Measurements from ENCODE around the gene IHH. TPM values are rescaled to one million over a fixed set of nuclear protein-coding genes. Genes with fewer than 3 reads are reported as not detected.

IHH gene
- total and polyA plus RNA-seq, 2 donors (not counting 1 experiment from before 2014, with no cell fraction given) = 0.15 to 0.22 TPM

DNA sequence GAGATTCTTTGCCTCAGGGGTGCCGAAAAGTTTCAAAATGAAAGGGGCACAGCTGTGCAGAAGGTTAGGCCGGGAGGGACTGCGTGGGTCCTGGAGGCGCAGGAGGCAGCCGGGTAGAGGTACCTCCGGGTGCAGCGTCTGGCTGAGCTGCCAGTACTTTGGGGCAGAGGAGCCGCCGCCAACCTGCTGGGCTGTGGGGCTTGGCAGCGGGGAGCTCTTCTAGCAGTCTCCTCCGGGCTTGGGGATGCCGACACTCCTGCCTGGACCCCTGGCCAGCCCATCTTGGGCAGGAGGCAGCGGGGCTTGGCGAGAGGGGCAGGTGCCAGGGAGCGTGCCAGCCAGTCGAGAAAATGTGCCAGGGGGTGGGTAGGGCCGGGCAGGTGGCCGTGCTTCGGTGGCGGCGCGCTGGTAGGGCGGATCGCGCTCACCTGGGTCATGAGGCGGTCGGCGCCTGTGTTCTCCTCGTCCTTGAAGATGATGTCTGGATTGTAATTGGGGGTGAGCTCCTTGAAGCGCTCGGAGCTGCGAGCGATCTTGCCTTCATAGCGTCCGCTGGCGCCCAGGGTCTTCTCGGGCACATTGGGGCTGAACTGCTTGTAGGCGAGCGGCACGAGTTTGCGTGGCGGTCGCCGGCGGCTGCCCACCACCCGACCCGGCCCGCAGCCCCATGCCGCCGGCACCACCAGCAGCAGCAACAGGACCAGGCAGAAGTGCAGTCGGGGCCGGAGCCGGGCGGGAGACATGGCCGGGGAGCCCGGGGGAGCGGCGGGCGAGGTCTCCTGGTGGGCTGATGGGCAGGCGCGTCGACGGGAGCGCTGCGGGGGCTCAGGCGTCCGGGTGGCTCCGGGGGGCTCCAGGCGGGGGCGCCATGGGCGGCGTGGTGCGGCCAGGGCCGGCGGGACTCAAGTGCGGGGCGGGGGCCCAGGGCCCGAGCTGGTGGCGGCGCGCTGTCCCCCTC is 717 bp downstream of the IHH start:
- Histone ChIP-seq H4K20me1 (ENCODE audit: control insufficient read depth, insufficient read depth, low read length, poor library complexity, severe bottlenecking) (no peaks in the 10 kb centered on the region), H3K4me3 (ENCODE audit: control extremely low read depth in 1 of 5, extremely low read depth in 1 of 5, insufficient read depth in 1 of 5, low read depth in 2 of 5, low read length in 4 of 5) (no peak overlapping the region), H3K27ac (ENCODE audit: low read length in 2 of 2) (no peak overlapping the region), H3K4me2 (replicated peaks; ENCODE audit: low read depth, low read length, poor library complexity, severe bottlenecking) (peak overlapping the region; percentile 54), H3K4me1 (ENCODE audit: control insufficient read depth in 2 of 2, insufficient read depth in 2 of 2, low read length in 2 of 2) (peaks cover 35 to 41% of the 10 kb centered on the region in 2 donors), H2AFZ (ENCODE audit: insufficient read depth, low read depth, low read length, poor library complexity, severe bottlenecking) (no peak overlapping the region), H3K9me3 (ENCODE audit: control extremely low read depth in 1 of 3, control insufficient read depth in 2 of 3, insufficient read depth in 1 of 3, low read length in 2 of 3) (no peaks in the 10 kb centered on the region), H3K27me3 (replicated peaks in 1 of 4; ENCODE audit: control extremely low read depth in 1 of 4, control insufficient read depth in 3 of 4, insufficient read depth in 4 of 4, low read length in 3 of 4) (peaks cover 0 to 67% (median 46%) of the 10 kb centered on the region in 4 experiments), H3K9ac (ENCODE audit: low read length) (no peak overlapping the region), H3K79me2 (ENCODE audit: control insufficient read depth, insufficient read depth, low read length) (no peaks in the 10 kb centered on the region), H3K36me3 (replicated peaks in 1 of 2; ENCODE audit: control extremely low read depth in 1 of 2, control insufficient read depth in 1 of 2, extremely low read depth in 1 of 2, insufficient read depth in 2 of 2, low read length in 1 of 2) (no peaks in the 10 kb centered on the region)
- Mint-ChIP-seq H3K4me3 (peak overlapping the region; percentile 55), H3K4me1 (peaks cover 24% of the 10 kb centered on the region), H3K27ac (peak overlapping the region; percentile 6), H3K27me3 (peaks cover 49% of the 10 kb centered on the region), H3K9me3 (ENCODE audit: insufficient read depth) (no peaks in the 10 kb centered on the region)
- 8% methylated on average over 81 of the region's 81 CpGs for WGBS (ENCODE audit: insufficient coverage)
- ATAC-seq (ENCODE audit: low read depth) (no peak), DNase-seq (peak; percentile 42)
- ChIA-PET POLR2A (interaction anchor here (0.5 kb wide), 1 partner anchor 152 kb away, joined by 5 read pairs; no protein-coding TSS in a partner anchor), CTCF (interaction anchor here (0.9 to 9.5 kb wide), 6 partner anchors 19 to 151 kb away, joined by 3 to 117 read pairs (median 4); partner anchors contain the start of gene CFAP65)
- intact Hi-C loops (cut with micrococcal nuclease) = loop anchor here (10.0 kb wide), 1 partner anchor 65 kb away; the partner anchor contains the start of gene CRYBA2
- TF ChIP-seq, protein P1, sequence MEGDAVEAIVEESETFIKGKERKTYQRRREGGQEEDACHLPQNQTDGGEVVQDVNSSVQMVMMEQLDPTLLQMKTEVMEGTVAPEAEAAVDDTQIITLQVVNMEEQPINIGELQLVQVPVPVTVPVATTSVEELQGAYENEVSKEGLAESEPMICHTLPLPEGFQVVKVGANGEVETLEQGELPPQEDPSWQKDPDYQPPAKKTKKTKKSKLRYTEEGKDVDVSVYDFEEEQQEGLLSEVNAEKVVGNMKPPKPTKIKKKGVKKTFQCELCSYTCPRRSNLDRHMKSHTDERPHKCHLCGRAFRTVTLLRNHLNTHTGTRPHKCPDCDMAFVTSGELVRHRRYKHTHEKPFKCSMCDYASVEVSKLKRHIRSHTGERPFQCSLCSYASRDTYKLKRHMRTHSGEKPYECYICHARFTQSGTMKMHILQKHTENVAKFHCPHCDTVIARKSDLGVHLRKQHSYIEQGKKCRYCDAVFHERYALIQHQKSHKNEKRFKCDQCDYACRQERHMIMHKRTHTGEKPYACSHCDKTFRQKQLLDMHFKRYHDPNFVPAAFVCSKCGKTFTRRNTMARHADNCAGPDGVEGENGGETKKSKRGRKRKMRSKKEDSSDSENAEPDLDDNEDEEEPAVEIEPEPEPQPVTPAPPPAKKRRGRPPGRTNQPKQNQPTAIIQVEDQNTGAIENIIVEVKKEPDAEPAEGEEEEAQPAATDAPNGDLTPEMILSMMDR (IDR thresholded peaks at IDR 0.05) = no peak
- TF ChIP-seq EZH2 (IDR thresholded peaks at IDR 0.05; ENCODE audit: borderline replicate concordance, insufficient read depth, low read depth, low read length, poor library complexity, severe bottlenecking) = no peak

Measured in B cell (primary cell).